GM12872 (cell line): ENCODE measurements around the gene EMCN.

ENCODE experiments used
- CTCF ChIP-seq: IDR thresholded peaks from 3 replicates; pipeline ENCODE4 v1.5.1; 2011; ENCODE audit warnings: low read depth, mild to moderate bottlenecking, low read length, moderate library complexity; ENCODE audit not compliant: insufficient read depth

Gene EMCN

GRCh38 chr4:100509386-100509785 lies 8.4 kb downstream of the EMCN start:
- TF ChIP-seq CTCF = no peak

GRCh38 chr4:100508691-100509090 lies 9.1 kb downstream of the EMCN start:
- TF ChIP-seq CTCF = no peak

- TF ChIP-seq CTCF = no peak
Measured at GRCh38 chr4:100504086-100504874, 13.5 kb downstream of the EMCN start.

GRCh38 chr4:100497791-100498190 lies 20.0 kb downstream of the EMCN start:
- TF ChIP-seq CTCF = no peak

GRCh38 chr4:100495074-100495473 lies 22.7 kb downstream of the EMCN start:
- no peak for TF ChIP-seq CTCF

GRCh38 chr4:100494166-100494565 lies 23.7 kb downstream of the EMCN start:
- TF ChIP-seq CTCF = no peak

- TF ChIP-seq CTCF = no peak
Measured at GRCh38 chr4:100493756-100494155, 24.1 kb downstream of the EMCN start.
